ENCODE measurements around the gene NOTCH4. TPM values are rescaled to one million over a fixed set of nuclear protein-coding genes. Genes with fewer than 3 reads are reported as not detected.
"Not testable (repeated sequence)": the region's sequence is repeated elsewhere in the genome, so short reads cannot be mapped to it uniquely, and the experiment has no call there.

Gene NOTCH4
- total RNA-seq, 2 experiments from 2014 or later: 1.2 to 1.3 TPM

DNA sequence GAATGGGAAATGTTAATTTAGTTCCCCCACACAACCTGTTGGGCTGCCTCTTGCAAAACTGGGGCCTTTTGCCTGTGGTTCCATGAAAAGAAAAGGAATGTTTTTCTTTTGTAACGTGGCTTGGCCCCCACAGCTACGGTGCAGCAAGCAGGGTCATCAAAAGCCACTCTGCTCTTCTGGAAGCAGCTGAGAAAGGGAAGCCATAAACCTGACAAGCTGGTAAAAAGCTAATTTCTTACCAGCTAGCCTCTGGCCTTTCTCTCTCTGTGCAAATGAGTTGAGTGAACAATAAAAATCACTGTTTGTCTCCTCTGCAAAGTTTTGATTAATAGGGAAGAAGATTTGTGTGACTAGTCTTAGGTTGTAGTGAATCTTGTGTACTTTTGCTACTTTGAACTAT lies 23.5 kb upstream of the NOTCH4 start:
- H3K36me3 Mint-ChIP-seq (ENCODE audit: low read depth): no peaks in the 10 kb centered on the region
- H3K4me1 Mint-ChIP-seq (ENCODE audit: low read depth): peaks cover 13% of the 10 kb centered on the region
- TF ChIP-seq, protein P1, sequence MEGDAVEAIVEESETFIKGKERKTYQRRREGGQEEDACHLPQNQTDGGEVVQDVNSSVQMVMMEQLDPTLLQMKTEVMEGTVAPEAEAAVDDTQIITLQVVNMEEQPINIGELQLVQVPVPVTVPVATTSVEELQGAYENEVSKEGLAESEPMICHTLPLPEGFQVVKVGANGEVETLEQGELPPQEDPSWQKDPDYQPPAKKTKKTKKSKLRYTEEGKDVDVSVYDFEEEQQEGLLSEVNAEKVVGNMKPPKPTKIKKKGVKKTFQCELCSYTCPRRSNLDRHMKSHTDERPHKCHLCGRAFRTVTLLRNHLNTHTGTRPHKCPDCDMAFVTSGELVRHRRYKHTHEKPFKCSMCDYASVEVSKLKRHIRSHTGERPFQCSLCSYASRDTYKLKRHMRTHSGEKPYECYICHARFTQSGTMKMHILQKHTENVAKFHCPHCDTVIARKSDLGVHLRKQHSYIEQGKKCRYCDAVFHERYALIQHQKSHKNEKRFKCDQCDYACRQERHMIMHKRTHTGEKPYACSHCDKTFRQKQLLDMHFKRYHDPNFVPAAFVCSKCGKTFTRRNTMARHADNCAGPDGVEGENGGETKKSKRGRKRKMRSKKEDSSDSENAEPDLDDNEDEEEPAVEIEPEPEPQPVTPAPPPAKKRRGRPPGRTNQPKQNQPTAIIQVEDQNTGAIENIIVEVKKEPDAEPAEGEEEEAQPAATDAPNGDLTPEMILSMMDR (IDR thresholded peaks at IDR 0.05): no peak
- DNase-seq (no peak), ATAC-seq (no peak)
- POLR2A ChIA-PET: no interaction called here
- H3K9me3 Mint-ChIP-seq: peaks cover 6% of the 10 kb centered on the region
- H3K27me3 Mint-ChIP-seq: no peaks in the 10 kb centered on the region
- H3K27ac Mint-ChIP-seq: no peak overlapping the region
- H3K4me3 Mint-ChIP-seq: no peak overlapping the region
- CTCF ChIA-PET: interaction anchor here (0.9 to 2.3 kb wide), 3 partner anchors 8 to 165 kb away, joined by 3 to 25 read pairs (median 4); no protein-coding TSS in a partner anchor
- intact Hi-C loops (cut with micrococcal nuclease): loop anchor here (10.0 kb wide), 1 partner anchor 147 kb away; no protein-coding TSS in a partner anchor

DNA sequence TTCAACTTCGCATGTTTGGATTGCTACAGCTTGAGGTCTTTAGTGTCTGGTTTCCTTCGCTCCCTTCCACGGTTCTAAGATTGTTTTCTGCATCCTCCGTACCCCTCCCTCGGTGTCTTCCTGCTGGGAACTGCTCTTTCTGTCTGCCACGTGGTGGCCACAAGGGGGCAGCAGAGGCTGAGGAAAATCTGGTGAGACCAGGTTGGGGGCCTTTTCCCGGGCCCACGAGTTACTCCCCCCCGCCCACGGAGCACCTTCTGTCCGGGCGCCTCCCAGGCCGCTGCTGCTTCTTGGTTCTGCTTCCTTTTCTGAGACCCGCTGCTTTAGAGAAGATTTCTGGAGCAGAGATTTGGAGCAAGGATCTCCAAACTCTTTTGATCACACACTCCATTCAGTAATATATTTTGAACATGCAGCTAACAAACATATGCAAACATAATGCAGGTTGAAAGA lies 21.1 kb upstream of the NOTCH4 start:
- DNase-seq (peak; percentile 77), ATAC-seq (peak; percentile 75)
- intact Hi-C loops (cut with micrococcal nuclease): loop anchor here (10.0 kb wide), 1 partner anchor 150 kb away; no protein-coding TSS in a partner anchor
- peak overlapping the region; percentile 1 for H3K4me3 Mint-ChIP-seq
- H3K36me3 Mint-ChIP-seq (ENCODE audit: low read depth): no peaks in the 10 kb centered on the region
- H3K27me3 Mint-ChIP-seq: no peaks in the 10 kb centered on the region
- H3K27ac Mint-ChIP-seq: no peak overlapping the region
- POLR2A ChIA-PET: no interaction called here
- CTCF ChIA-PET: interaction anchor here (0.7 to 2.3 kb wide), 27 partner anchors 9 to 542 kb away, joined by 3 to 25 read pairs (median 4); no protein-coding TSS in a partner anchor
- peaks cover 6% of the 10 kb centered on the region for H3K9me3 Mint-ChIP-seq
- peaks cover 26% of the 10 kb centered on the region for H3K4me1 Mint-ChIP-seq (ENCODE audit: low read depth)
- TF ChIP-seq, protein P1 (IDR thresholded peaks at IDR 0.05): peak; percentile 95

DNA sequence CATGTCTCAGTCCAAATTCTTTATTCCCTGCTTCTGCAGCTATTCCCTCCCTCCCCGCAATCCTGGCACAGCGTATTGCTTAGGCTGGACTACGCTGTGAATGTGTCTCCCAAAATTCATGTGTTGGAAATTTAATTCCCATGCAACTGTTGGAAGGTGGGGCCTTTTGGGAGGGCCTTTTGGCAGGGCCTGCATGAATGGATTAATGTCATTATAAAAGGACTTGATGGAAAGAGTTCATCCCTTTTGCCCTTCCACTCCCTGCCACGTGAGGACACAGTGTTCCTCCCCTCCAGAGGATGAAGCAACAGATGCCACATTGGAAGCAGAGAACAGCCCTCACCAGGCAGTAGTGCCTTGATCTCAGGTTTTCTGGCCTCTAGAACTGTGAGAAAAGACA lies 20.4 kb upstream of the NOTCH4 start:
- Mint-ChIP-seq H3K9me3 (peaks cover 5% of the 10 kb centered on the region), H3K4me3 (no peak overlapping the region), H3K27me3 (no peaks in the 10 kb centered on the region), H3K36me3 (ENCODE audit: low read depth) (no peaks in the 10 kb centered on the region), H3K4me1 (ENCODE audit: low read depth) (peaks cover 26% of the 10 kb centered on the region), H3K27ac (no peak overlapping the region)
- intact Hi-C loops (cut with micrococcal nuclease): loop anchor here (10.0 kb wide), 1 partner anchor 151 kb away; no protein-coding TSS in a partner anchor
- CTCF ChIA-PET: interaction anchor here (0.7 to 2.3 kb wide), 13 partner anchors 8 to 543 kb away, joined by 3 to 15 read pairs (median 4); no protein-coding TSS in a partner anchor
- ATAC-seq (no peak), DNase-seq (no peak)
- POLR2A ChIA-PET: no interaction called here
- TF ChIP-seq, protein P1 (IDR thresholded peaks at IDR 0.05): no peak

DNA sequence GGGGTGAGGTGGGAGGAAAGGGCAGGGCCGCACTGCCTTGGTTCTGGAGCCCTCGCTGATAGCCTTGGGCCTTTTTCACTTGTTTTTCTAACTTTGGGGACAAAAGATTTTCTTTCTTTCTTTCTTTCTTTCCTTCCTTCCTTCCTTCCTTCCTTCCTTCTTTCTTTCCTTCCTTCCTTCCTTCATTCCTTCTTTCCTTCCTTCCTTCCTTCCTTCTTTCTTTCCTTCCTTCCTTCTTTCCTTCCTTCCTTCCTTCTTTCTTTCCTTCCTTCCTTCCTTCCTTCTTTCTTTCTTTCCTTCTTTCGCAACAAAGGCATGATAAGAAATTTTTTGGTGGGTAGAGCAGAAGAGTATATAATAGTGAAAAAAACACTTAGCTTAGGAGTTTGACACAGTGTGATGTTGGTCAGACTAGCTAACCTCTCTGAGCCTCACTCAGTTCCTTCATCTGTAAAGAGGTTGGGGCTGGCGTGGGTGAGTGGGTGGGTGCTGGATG lies 18.5 kb upstream of the NOTCH4 start:
- H3K27ac Mint-ChIP-seq; H3K9me3 Mint-ChIP-seq; H3K36me3 Mint-ChIP-seq (ENCODE audit: low read depth); POLR2A ChIA-PET; DNase-seq; H3K27me3 Mint-ChIP-seq; H3K4me3 Mint-ChIP-seq; ATAC-seq: not testable (repeated sequence)
- CTCF ChIA-PET: interaction anchor here (1.0 to 1.2 kb wide), 2 partner anchors 12 to 171 kb away, joined by 3 to 4 read pairs; no protein-coding TSS in a partner anchor
- H3K4me1 Mint-ChIP-seq (ENCODE audit: low read depth): peaks cover 26% of the 10 kb centered on the region
- intact Hi-C loops (cut with micrococcal nuclease): loop anchor here (10.0 kb wide), 1 partner anchor 152 kb away; no protein-coding TSS in a partner anchor

DNA sequence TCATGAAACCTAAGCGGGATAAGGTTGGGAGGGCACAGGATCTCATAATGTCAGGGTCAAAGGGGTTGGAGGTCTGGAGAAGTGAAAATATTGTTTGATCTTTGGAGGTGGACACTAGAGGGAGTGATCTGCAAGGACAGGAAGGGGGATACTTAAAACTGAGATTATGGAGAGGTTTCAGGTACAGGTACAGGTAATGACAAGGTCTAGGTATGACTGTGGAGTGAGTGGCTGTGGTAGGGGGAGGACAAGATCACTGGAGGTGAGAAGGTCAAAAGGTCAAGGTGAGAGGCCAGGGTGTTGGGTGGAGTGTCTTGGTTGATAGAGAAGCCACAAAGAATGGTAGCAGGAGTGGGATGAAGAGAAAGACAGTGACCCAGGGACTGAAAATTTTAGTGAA lies 16.8 kb upstream of the NOTCH4 start:
- H3K27me3 Mint-ChIP-seq: no peaks in the 10 kb centered on the region
- H3K4me1 Mint-ChIP-seq (ENCODE audit: low read depth): peaks cover 26% of the 10 kb centered on the region
- H3K27ac Mint-ChIP-seq: no peak overlapping the region
- DNase-seq (no peak), ATAC-seq (no peak)
- intact Hi-C loops (cut with micrococcal nuclease): loop anchor here (10.0 kb wide), 1 partner anchor 154 kb away; no protein-coding TSS in a partner anchor
- H3K36me3 Mint-ChIP-seq (ENCODE audit: low read depth): no peaks in the 10 kb centered on the region
- ChIA-PET POLR2A (no interaction called here), CTCF (no interaction called here)
- H3K9me3 Mint-ChIP-seq: no peaks in the 10 kb centered on the region
- TF ChIP-seq, protein P1 (IDR thresholded peaks at IDR 0.05): no peak
- H3K4me3 Mint-ChIP-seq: no peak overlapping the region
